HCT116 (cell line): ENCODE results near the gene LYAR. TPM values are rescaled to one million over a fixed set of nuclear protein-coding genes. Genes with fewer than 3 reads are reported as not detected.

ENCODE experiments used
- ATAC-seq: fragments of 200-7000 bp; cut with Tn5 transposase; 2 replicates; pipeline ENCODE4 v1.9.1; 2020; ENCODE audit warnings: mild to moderate bottlenecking, moderate library complexity
- BruUV-seq: library from RNA; stranded (reverse); fragments of 400-500 nt; replicated peaks from 2 replicates; lab custom pipeline; 2021; lab: Mats Ljungman, UMichigan
- CTCF ChIA-PET: fragments of 300-600 bp; sonication (Branson Sonifier 250); formaldehyde crosslinking; loops from one replicate; lab custom pipeline; 2021; ENCODE audit warnings: antibody characterized with exemption; lab: Charles Lee
- POLR2A ChIA-PET: fragments of 300-600, 350-600 bp; sonication (Branson Sonifier 250); formaldehyde crosslinking; loops from one replicate; lab custom pipeline; 2021; ENCODE audit warnings: antibody characterized with exemption; lab: Charles Lee
- RAD21 ChIA-PET, 2 experiments: fragments of 300-600 bp; sonication (Branson Sonifier 250); formaldehyde crosslinking; loops; one replicate each; lab custom pipeline; 2023; ENCODE audit warnings: low total read pairs in 2 of 2; ENCODE audit not compliant: uncharacterized antibody in 2 of 2, unreplicated experiment in 2 of 2, low non-redundant PET in 1 of 2; lab: Charles Lee
- DNase-seq: peaks from one replicate; pipeline ENCODE4 v3.0.0-alpha.2; 2010; ENCODE audit warnings: low read depth, low spot score
- H2AFZ ChIP-seq: fragments of 200-600 bp; shearing (Covaris generic), sonication (generic); 2 replicates; pipeline ENCODE4 v1.6.1; 2017; ENCODE audit warnings: low read depth, mixed run types, mixed read lengths, antibody characterized with exemption, low read length; ENCODE audit not compliant: poor library complexity, severe bottlenecking
- H3K27ac ChIP-seq: 2 replicates; pipeline ENCODE4 v1.5.1; 2012; ENCODE audit warnings: low read depth, low read length
- H3K27me3 ChIP-seq: fragments of 200-600 bp; sonication (generic); 2 replicates; pipeline ENCODE4 v1.6.1; 2016; ENCODE audit warnings: mixed run types, low read length, mixed read lengths; ENCODE audit not compliant: insufficient read depth
- H3K36me3 ChIP-seq, 2 experiments: fragments of 200-500 bp in 1 of 2; fragments of 200-600 bp in 1 of 2; sonication (Bioruptor generic) in 1 of 2; sonication (generic) in 1 of 2; 2 replicates each; pipeline versions ENCODE4 v1.5.1 to v1.6.1; 2014 to 2016; ENCODE audit warnings: low read length in 2 of 2, inconsistent platforms in 1 of 2, mixed read lengths in 1 of 2, mixed run types in 1 of 2; ENCODE audit not compliant: insufficient read depth in 2 of 2, control insufficient read depth in 1 of 2
- H3K4me1 ChIP-seq, 2 experiments: fragments of 200-600 bp in 1 of 2; sonication (generic) in 1 of 2; 2 replicates each; pipeline versions ENCODE4 v1.5.1 to v1.6.1; 2012 to 2017; ENCODE audit warnings: low read length in 2 of 2, inconsistent platforms in 1 of 2, mild to moderate bottlenecking in 1 of 2, mixed read lengths in 1 of 2, mixed run types in 1 of 2, moderate library complexity in 1 of 2; ENCODE audit not compliant: insufficient read depth in 2 of 2, control insufficient read depth in 1 of 2
- H3K4me2 ChIP-seq: fragments of 200-600 bp; sonication (generic); 2 replicates; pipeline ENCODE4 v1.6.1; 2017; ENCODE audit warnings: mixed run types, low read length, mixed read lengths
- H3K4me3 ChIP-seq, 2 experiments: fragments of 200-600 bp in 1 of 2; sonication (generic) in 1 of 2; replicated peaks in 1 of 2; 2 replicates each; pipeline ENCODE4 v1.5.1; 2011 to 2016; ENCODE audit warnings: low read length in 2 of 2, control low read depth in 1 of 2, low read depth in 1 of 2, mild to moderate bottlenecking in 1 of 2, mixed read lengths in 1 of 2, mixed run types in 1 of 2
- H3K79me2 ChIP-seq: fragments of 200-600 bp; sonication (generic); 2 replicates; pipeline ENCODE4 v1.6.1; 2017; ENCODE audit warnings: mild to moderate bottlenecking, mixed run types, low read length, moderate library complexity, mixed read lengths; ENCODE audit not compliant: insufficient read depth
- H3K9ac ChIP-seq: fragments of 200-600 bp; sonication (generic); 2 replicates; pipeline ENCODE4 v1.6.1; 2016; ENCODE audit warnings: low read length, mixed read lengths
- H3K9me2 ChIP-seq: fragments of 200-600 bp; sonication (generic), shearing (Covaris generic); 2 replicates; pipeline ENCODE4 v1.6.1; 2017; ENCODE audit warnings: mixed run types, mild to moderate bottlenecking, moderate library complexity; ENCODE audit not compliant: insufficient read depth
- H3K9me3 ChIP-seq, 2 experiments: fragments of 200-500 bp in 1 of 2; fragments of 200-600 bp in 1 of 2; sonication (Bioruptor generic) in 1 of 2; sonication (generic) in 1 of 2; 2 replicates each; pipeline ENCODE4 v1.6.1; 2014 to 2017; ENCODE audit warnings: low read length in 2 of 2, mixed read lengths in 2 of 2, inconsistent platforms in 1 of 2, low read depth in 1 of 2, mild to moderate bottlenecking in 1 of 2, mixed run types in 1 of 2, moderate library complexity in 1 of 2; ENCODE audit not compliant: control insufficient read depth in 1 of 2, insufficient read depth in 1 of 2
- H4K20me1 ChIP-seq: fragments of 200-600 bp; sonication (generic), shearing (Covaris generic); 2 replicates; pipeline ENCODE4 v1.6.1; 2017; ENCODE audit warnings: mixed run types, mild to moderate bottlenecking, moderate library complexity; ENCODE audit not compliant: insufficient read depth
- ATF3 ChIP-seq: IDR thresholded peaks from 2 replicates; pipeline ENCODE4 v1.6.1; 2012
- CBX3 ChIP-seq: IDR thresholded peaks from 2 replicates; pipeline ENCODE4 v1.6.1; 2012; ENCODE audit warnings: low read depth
- CEBPB ChIP-seq: IDR thresholded peaks from 2 replicates; pipeline ENCODE4 v1.6.1; 2012; ENCODE audit warnings: low read depth
- CTCF ChIP-seq, 3 experiments: fragments of 200-600 bp in 1 of 3; sonication (generic) in 1 of 3; IDR thresholded peaks in 2 of 3; conservative IDR thresholded peaks in 1 of 3; 2 replicates each; pipeline ENCODE4 v1.5.1; 2012 to 2017; ENCODE audit warnings: low read depth in 2 of 3, low read length in 2 of 3, antibody characterized with exemption in 1 of 3, borderline replicate concordance in 1 of 3, control low read depth in 1 of 3, mild to moderate bottlenecking in 1 of 3, mixed read lengths in 1 of 3, mixed run types in 1 of 3, moderate library complexity in 1 of 3; ENCODE audit not compliant: insufficient read depth in 1 of 3
- EGR1 ChIP-seq: IDR thresholded peaks from 2 replicates; pipeline ENCODE4 v1.6.1; 2012; ENCODE audit warnings: low read depth
- ELF1 ChIP-seq: IDR thresholded peaks from 2 replicates; pipeline ENCODE4 v1.6.1; 2012; ENCODE audit warnings: low read depth, borderline replicate concordance
- EZH2 ChIP-seq: fragments of 200-600 bp; sonication (generic); IDR thresholded peaks from 2 replicates; pipeline ENCODE4 v1.6.1; 2017; ENCODE audit warnings: antibody characterized with exemption, mixed run types
- FOSL1 ChIP-seq: IDR thresholded peaks from 2 replicates; pipeline ENCODE4 v1.6.1; 2012; ENCODE audit warnings: low read depth
- JUND ChIP-seq: IDR thresholded peaks from 2 replicates; pipeline ENCODE4 v1.6.1; 2012
- MAX ChIP-seq: IDR thresholded peaks from 2 replicates; pipeline ENCODE4 v1.6.1; 2012
- POLR2AphosphoS5 ChIP-seq: IDR thresholded peaks from 2 replicates; pipeline ENCODE4 v1.6.1; 2011; ENCODE audit warnings: mild to moderate bottlenecking, low read depth, low read length, moderate library complexity
- RAD21 ChIP-seq: IDR thresholded peaks from 2 replicates; pipeline ENCODE4 v1.6.1; 2012; ENCODE audit warnings: low read depth, mild to moderate bottlenecking
- REST ChIP-seq: IDR thresholded peaks from 2 replicates; pipeline ENCODE4 v1.6.1; 2012; ENCODE audit warnings: low read depth
- SIN3A ChIP-seq: IDR thresholded peaks from 2 replicates; pipeline ENCODE4 v1.6.1; 2012; ENCODE audit warnings: low read depth
- SP1 ChIP-seq: IDR thresholded peaks from 2 replicates; pipeline ENCODE4 v1.6.1; 2012; ENCODE audit warnings: low read depth
- YY1 ChIP-seq: IDR thresholded peaks from 2 replicates; pipeline ENCODE4 v1.6.1; 2011; ENCODE audit warnings: low read length, low read depth, moderate library complexity, mild to moderate bottlenecking; ENCODE audit not compliant: insufficient replicate concordance; ENCODE audit errors: extremely low read depth
- ZBTB33 ChIP-seq: IDR thresholded peaks from 2 replicates; pipeline ENCODE4 v1.6.1; 2011; ENCODE audit warnings: mild to moderate bottlenecking, low read length, moderate library complexity; ENCODE audit not compliant: insufficient replicate concordance; ENCODE audit errors: extremely low read depth
- ZFX ChIP-seq: fragments of 450-650 bp; IDR thresholded peaks from 2 replicates; pipeline ENCODE4 v1.6.1; 2017
- ZNF274 ChIP-seq: fragments of 200-500 bp; sonication (Bioruptor generic); IDR thresholded peaks from 2 replicates; pipeline ENCODE4 v1.6.1; 2014; ENCODE audit warnings: mild to moderate bottlenecking, low read depth, low read length, inconsistent platforms
- intact Hi-C: fragments of 100-400 bp; cut with micrococcal nuclease; formaldehyde crosslinking; loops from 2 replicates; pipeline ENCODE4 v1.10.0; 2022
- total RNA-seq: library from RNA; stranded (reverse); gene quantifications from one replicate; pipeline ENCODE4 v1.2.1, GENCODE V29; 2021; ENCODE audit not compliant: unreplicated experiment

Gene LYAR
- total RNA-seq, 1 experiment from 2014 or later = 53.0 TPM

- RAD21 ChIA-PET = no interaction called here
- H3K4me1 ChIP-seq = no peaks in the 10 kb centered on the region
- no peaks in the 10 kb centered on the region for H3K9me2 ChIP-seq
- H3K27ac ChIP-seq = no peak overlapping the region
- DNase-seq (no peak), ATAC-seq (no peak)
- intact Hi-C loops = no loop called here
- no peaks in the 10 kb centered on the region; a peak in 1 of 4 replicates for H3K9me3 ChIP-seq
- no peak overlapping the region for H3K4me2 ChIP-seq
- no peaks in the 10 kb centered on the region for H3K27me3 ChIP-seq
- BruUV-seq = no TSS peak
- no peaks in the 10 kb centered on the region for H3K79me2 ChIP-seq
- POLR2A ChIA-PET = no interaction called here
- H2AFZ ChIP-seq = no peak overlapping the region
- H3K9ac ChIP-seq = no peak overlapping the region
- TF ChIP-seq CBX3 (no peak), POLR2AphosphoS5 (no peak), JUND (no peak), MAX (no peak), CTCF (IDR thresholded peaks at IDR 0.05 in 2 of 3, conservative IDR thresholded peaks at IDR 0.05 in 1 of 3; ENCODE audit: borderline replicate concordance in 1 of 3, insufficient read depth in 1 of 3, low read depth in 2 of 3, low read length in 2 of 3) (no peak), ELF1 (no peak), SIN3A (no peak), ZFX (no peak), RAD21 (no peak), EZH2 (no peak), EGR1 (no peak), SP1 (no peak), FOSL1 (no peak), CEBPB (no peak), ZNF274 (no peak), YY1 (no peak), REST (no peak), ZBTB33 (no peak), ATF3 (no peak)
- H3K4me3 ChIP-seq = no peak overlapping the region
- CTCF ChIA-PET = no interaction called here
- H4K20me1 ChIP-seq = no peaks in the 10 kb centered on the region
- H3K36me3 ChIP-seq = peaks cover 3 to 13% of the 10 kb centered on the region in 2 experiments
These were observed 56.3 kb downstream of the LYAR start for GRCh38 chr4:4233610-4234009.
